Mesodermal cell (in vitro differentiated cells): ENCODE results near the gene CXCR2.

ENCODE experiments used
- H3K27ac ChIP-seq: 2 replicates; pipeline ENCODE4 v1.7.0; 2013; ENCODE audit warnings: mild to moderate bottlenecking, low read depth, low read length, moderate library complexity; ENCODE audit not compliant: severe bottlenecking
- H3K36me3 ChIP-seq: 2 replicates; pipeline ENCODE4 v1.7.1; 2013; ENCODE audit warnings: mild to moderate bottlenecking, low read length, moderate library complexity; ENCODE audit not compliant: control insufficient read depth, insufficient read depth
- H3K4me1 ChIP-seq: one replicate; pipeline ENCODE4 v1.7.1; 2013; ENCODE audit warnings: mild to moderate bottlenecking, low read length; ENCODE audit not compliant: insufficient read depth, control insufficient read depth, poor library complexity, severe bottlenecking
- H3K4me3 ChIP-seq: 2 replicates; pipeline ENCODE4 v1.7.0; 2013; ENCODE audit warnings: low read length, control low read depth, mild to moderate bottlenecking; ENCODE audit not compliant: insufficient read depth, poor library complexity, severe bottlenecking; ENCODE audit errors: extremely low read depth
- H3K9me3 ChIP-seq: 2 replicates; pipeline ENCODE4 v1.7.1; 2013; ENCODE audit warnings: mild to moderate bottlenecking, low read length, moderate library complexity; ENCODE audit not compliant: control insufficient read depth
- WGBS, 2 experiments: methylation state at CpG; one replicate each; pipeline ENCODE4 v1.1.5; 2013; ENCODE audit warnings: missing lambda C conversion rate in 2 of 2; ENCODE audit not compliant: insufficient coverage in 2 of 2; 5-methylcytosine and 5-hydroxymethylcytosine counted together

Gene CXCR2

GRCh38 chr2:218184331-218184730 lies 58.5 kb downstream of the CXCR2 start:
- Histone ChIP-seq H3K27ac (no peak overlapping the region), H3K9me3 (no peaks in the 10 kb centered on the region), H3K4me1 (no peaks in the 10 kb centered on the region), H3K36me3 (no peaks in the 10 kb centered on the region), H3K4me3 (no peak overlapping the region)
- 80 to 100% methylated on average over 1 of the region's 1 CpG for WGBS, 2 experiments

- 49 to 73% methylated on average over 4 to 7 of the region's 8 CpGs for WGBS, 2 experiments
- no peaks in the 10 kb centered on the region for H3K4me1 ChIP-seq
- no peak overlapping the region for H3K27ac ChIP-seq
- H3K9me3 ChIP-seq = no peaks in the 10 kb centered on the region
- H3K4me3 ChIP-seq = no peak overlapping the region
- no peaks in the 10 kb centered on the region for H3K36me3 ChIP-seq
Measured at GRCh38 chr2:218186355-218186766, 60.5 kb downstream of the CXCR2 start.
